Measurements from ENCODE around the gene FTCD. TPM values are rescaled to one million over a fixed set of nuclear protein-coding genes. Genes with fewer than 3 reads are reported as not detected.
"Not testable (repeated sequence)": the region's sequence is repeated elsewhere in the genome, so short reads cannot be mapped to it uniquely, and the experiment has no call there.

FTCD gene
- total and polyA plus RNA-seq, 5 experiments from 2014 or later, result 2.1 to 2.2 TPM; not detected in 3

GRCh38 chr21:46154155-46154954 lies 1.0 kb downstream of the FTCD start:
- DNase-seq (no peak), ATAC-seq (no peak)
- Mint-ChIP-seq H3K27me3 (no peaks in the 10 kb centered on the region), H3K36me3 (peaks cover 0 to 2% (median 0%) of the 10 kb centered on the region in 3 donors), H3K4me1 (peaks cover 0 to 2% (median 2%) of the 10 kb centered on the region in 4 donors), H3K27ac (no peak overlapping the region), H3K9me3 (no peaks in the 10 kb centered on the region), H3K4me3 (no peak overlapping the region)
- POLR2A ChIA-PET, result interaction anchor here (0.7 kb wide), 1 partner anchor 63 kb away, joined by 3 read pairs; no protein-coding TSS in a partner anchor

- peaks cover 0 to 2% (median 0%) of the 10 kb centered on the region in 3 donors for H3K36me3 Mint-ChIP-seq
- POLR2A ChIA-PET, result interaction anchor here (0.7 kb wide), 1 partner anchor 63 kb away, joined by 3 read pairs; no protein-coding TSS in a partner anchor
- ATAC-seq (peak; percentile 65 to 71), DNase-seq (peak in 9 of 10 donors; percentile 19 to 58 (median 44))
- H3K4me1 Mint-ChIP-seq, result peaks cover 0 to 2% (median 2%) of the 10 kb centered on the region in 4 donors
- no peak overlapping the region for H3K27ac Mint-ChIP-seq
- H3K9me3 Mint-ChIP-seq, result no peaks in the 10 kb centered on the region
- H3K4me3 Mint-ChIP-seq, result no peak overlapping the region
- H3K27me3 Mint-ChIP-seq, result no peaks in the 10 kb centered on the region
Measured at GRCh38 chr21:46153247-46154154, 1.9 kb downstream of the FTCD start.

- Mint-ChIP-seq H3K4me1 (peaks cover 0 to 2% (median 2%) of the 10 kb centered on the region in 4 donors), H3K36me3 (peaks cover 0 to 2% (median 0%) of the 10 kb centered on the region in 3 donors), H3K27ac (no peak overlapping the region), H3K27me3 (no peaks in the 10 kb centered on the region), H3K4me3 (no peak overlapping the region), H3K9me3 (no peaks in the 10 kb centered on the region)
- no peak for ATAC-seq
- peak in 1 of 10 donors; percentile 11 for DNase-seq
- POLR2A ChIA-PET, result no interaction called here
Measured at GRCh38 chr21:46152927-46153246, 2.5 kb downstream of the FTCD start.

GRCh38 chr21:46151989-46152926 lies 3.1 kb downstream of the FTCD start:
- Mint-ChIP-seq H3K4me3 (peak overlapping the region in 1 of 10 donors; percentile 14), H3K4me1 (peaks cover 0 to 2% (median 2%) of the 10 kb centered on the region in 4 donors), H3K36me3 (no peaks in the 10 kb centered on the region), H3K27me3 (no peaks in the 10 kb centered on the region), H3K9me3 (no peaks in the 10 kb centered on the region), H3K27ac (no peak overlapping the region)
- peak in 1 of 10 donors; percentile 1 for DNase-seq
- ATAC-seq, result no peak
- POLR2A ChIA-PET, result no interaction called here

- Mint-ChIP-seq H3K9me3 (no peaks in the 10 kb centered on the region), H3K27me3 (no peaks in the 10 kb centered on the region)
Measured at GRCh38 chr21:46151261-46151988, 4.0 kb downstream of the FTCD start.

GRCh38 chr21:46150491-46151121 lies 4.8 kb downstream of the FTCD start:
- Mint-ChIP-seq H3K27me3 (no peaks in the 10 kb centered on the region), H3K9me3 (no peaks in the 10 kb centered on the region), H3K27ac (no peak overlapping the region), H3K36me3 (no peaks in the 10 kb centered on the region), H3K4me1 (peaks cover 0 to 2% (median 2%) of the 10 kb centered on the region in 4 donors), H3K4me3 (no peak overlapping the region)
- DNase-seq, result peak in 1 of 10 donors; percentile 61
- no peak for ATAC-seq
- POLR2A ChIA-PET, result no interaction called here

More at GRCh38 chr21:46151261-46151988, 4.0 kb downstream of the FTCD start:
- no peaks in the 10 kb centered on the region for H3K36me3 Mint-ChIP-seq
- POLR2A ChIA-PET, result no interaction called here
- peaks cover 0 to 2% (median 2%) of the 10 kb centered on the region in 4 donors for H3K4me1 Mint-ChIP-seq
- DNase-seq (no peak), ATAC-seq (no peak)
- H3K27ac Mint-ChIP-seq, result no peak overlapping the region
- H3K4me3 Mint-ChIP-seq, result no peak overlapping the region

- DNase-seq (peak in 1 of 10 donors; percentile 52), ATAC-seq (no peak)
- no peak overlapping the region for H3K4me3 Mint-ChIP-seq
- H3K27me3 Mint-ChIP-seq, result no peaks in the 10 kb centered on the region
- no peaks in the 10 kb centered on the region for H3K36me3 Mint-ChIP-seq
- no peak overlapping the region for H3K27ac Mint-ChIP-seq
- peaks cover 0 to 2% (median 2%) of the 10 kb centered on the region in 4 donors for H3K4me1 Mint-ChIP-seq
- no peaks in the 10 kb centered on the region for H3K9me3 Mint-ChIP-seq
- POLR2A ChIA-PET, result no interaction called here
Measured at GRCh38 chr21:46150073-46150472, 5.3 kb downstream of the FTCD start.

- H3K9me3 Mint-ChIP-seq, result no peaks in the 10 kb centered on the region
- no peak overlapping the region for H3K4me3 Mint-ChIP-seq
- POLR2A ChIA-PET, result no interaction called here
Measured at GRCh38 chr21:46149205-46149901, 6.0 kb downstream of the FTCD start.

GRCh38 chr21:46148106-46148505 lies 7.3 kb downstream of the FTCD start:
- H3K9me3 Mint-ChIP-seq, result no peaks in the 10 kb centered on the region
- H3K4me3 Mint-ChIP-seq, result no peak overlapping the region
- DNase-seq (peak in 1 of 10 donors; percentile 11), ATAC-seq (no peak)
- no peaks in the 10 kb centered on the region for H3K36me3 Mint-ChIP-seq
- no peaks in the 10 kb centered on the region for H3K27me3 Mint-ChIP-seq
- POLR2A ChIA-PET, result no interaction called here
- H3K4me1 Mint-ChIP-seq, result peaks cover 5 to 13% (median 11%) of the 10 kb centered on the region in 4 donors
- H3K27ac Mint-ChIP-seq, result no peak overlapping the region

More at GRCh38 chr21:46149205-46149901, 6.0 kb downstream of the FTCD start:
- no peaks in the 10 kb centered on the region for H3K27me3 Mint-ChIP-seq
- DNase-seq (peak in 1 of 10 donors; percentile 47), ATAC-seq (no peak)
- H3K27ac Mint-ChIP-seq, result peak overlapping the region in 1 of 10 donors; percentile 21
- peaks cover 0 to 6% (median 3%) of the 10 kb centered on the region in 4 donors for H3K4me1 Mint-ChIP-seq
- no peaks in the 10 kb centered on the region for H3K36me3 Mint-ChIP-seq

GRCh38 chr21:46147429-46147828 lies 8.0 kb downstream of the FTCD start:
- H3K4me3 Mint-ChIP-seq, ATAC-seq: not testable (repeated sequence)

GRCh38 chr21:46146856-46147255 lies 8.5 kb downstream of the FTCD start:
- no peak for ATAC-seq
- Mint-ChIP-seq H3K27ac (peak overlapping the region in 1 of 10 donors; percentile 11), H3K4me1 (peaks cover 3 to 12% (median 10%) of the 10 kb centered on the region in 4 donors), H3K9me3 (no peaks in the 10 kb centered on the region), H3K4me3 (no peak overlapping the region), H3K27me3 (no peaks in the 10 kb centered on the region), H3K36me3 (no peaks in the 10 kb centered on the region)
- POLR2A ChIA-PET, result no interaction called here
- DNase-seq, result peak in 1 of 10 donors; percentile 30

More at GRCh38 chr21:46147429-46147828, 8.0 kb downstream of the FTCD start:
- H3K27ac Mint-ChIP-seq, H3K9me3 Mint-ChIP-seq, POLR2A ChIA-PET, H3K27me3 Mint-ChIP-seq, H3K36me3 Mint-ChIP-seq: not testable (repeated sequence)
- peaks cover 3 to 12% (median 10%) of the 10 kb centered on the region in 4 donors for H3K4me1 Mint-ChIP-seq
- DNase-seq, result peak in 8 of 10 donors; percentile 20 to 69 (median 37)

Data from naive thymus-derived CD8-positive, alpha-beta T cell (primary cell).